8988T (cell line): Measurements from ENCODE around the gene EME1.

Experiments
- DNase-seq: peaks from one replicate; pipeline ENCODE4 v3.0.0; 2011

EME1 gene

GRCh38 chr17:50364061-50364458 is 9.0 kb upstream of the EME1 start:
- DNase-seq, result no peak

GRCh38 chr17:50364715-50365114 is 8.3 kb upstream of the EME1 start:
- peak; percentile 78 for DNase-seq

DNA sequence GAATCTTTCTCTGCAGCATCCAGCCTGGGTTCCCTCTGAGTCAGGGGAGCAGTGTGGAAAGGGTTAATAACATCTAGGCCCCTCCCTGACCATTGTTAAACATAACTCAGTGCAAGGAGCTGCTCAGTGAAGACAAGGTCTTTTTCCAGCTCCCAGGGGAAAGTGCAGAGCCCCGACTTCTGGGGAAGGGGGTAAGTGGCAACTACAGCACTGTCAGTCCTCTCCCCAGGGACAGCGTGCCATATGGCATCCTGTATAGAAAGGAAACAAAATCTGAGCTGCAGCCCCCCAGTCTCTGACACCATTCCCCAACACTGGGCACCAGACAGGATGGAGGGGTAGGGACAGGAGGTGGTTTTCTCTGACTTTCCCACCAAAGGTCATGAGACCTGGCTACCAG is 7.9 kb upstream of the EME1 start:
- DNase-seq, result no peak

GRCh38 chr17:50365649-50366393 is 7.2 kb upstream of the EME1 start:
- no peak for DNase-seq

DNA sequence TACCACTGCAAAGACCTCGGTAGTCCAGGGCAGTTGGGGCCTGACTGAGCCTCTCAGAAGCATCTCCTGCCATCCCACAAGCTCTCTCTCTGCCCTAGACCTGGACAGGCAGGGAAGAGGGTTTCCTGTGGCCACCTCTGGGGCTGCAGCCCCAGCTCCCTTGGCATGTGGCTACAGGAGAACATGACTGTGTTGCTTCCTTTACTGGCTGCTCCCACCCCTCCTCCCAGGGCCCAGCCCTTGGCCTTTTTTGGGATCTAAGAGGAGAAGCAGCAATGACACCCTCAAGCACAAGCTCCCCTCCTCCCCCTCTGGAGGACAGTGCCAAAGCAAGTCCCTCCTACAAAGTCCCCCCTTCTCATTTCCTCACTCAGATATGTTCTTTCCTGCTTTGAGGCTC is 5.6 kb upstream of the EME1 start:
- no peak for DNase-seq

DNA sequence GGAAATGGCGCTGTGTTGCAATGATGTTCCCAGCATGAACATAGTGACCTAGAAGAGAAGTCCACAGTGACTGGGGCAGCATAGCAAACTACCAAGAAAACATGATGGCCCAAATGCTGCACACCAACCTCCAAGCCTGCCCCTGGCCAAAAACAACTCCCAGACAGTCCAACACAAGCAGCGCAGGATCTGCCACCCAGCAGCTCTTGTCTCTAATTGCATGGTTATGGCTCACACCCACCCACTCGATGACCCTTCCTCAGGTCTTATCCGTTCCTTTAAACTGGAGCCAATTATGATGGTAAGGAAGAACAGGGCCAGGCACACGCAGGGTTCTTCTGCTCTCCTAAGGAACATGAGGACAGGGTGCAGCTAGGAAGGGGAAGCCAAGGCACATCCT is 3.0 kb upstream of the EME1 start:
- DNase-seq, result no peak

DNA sequence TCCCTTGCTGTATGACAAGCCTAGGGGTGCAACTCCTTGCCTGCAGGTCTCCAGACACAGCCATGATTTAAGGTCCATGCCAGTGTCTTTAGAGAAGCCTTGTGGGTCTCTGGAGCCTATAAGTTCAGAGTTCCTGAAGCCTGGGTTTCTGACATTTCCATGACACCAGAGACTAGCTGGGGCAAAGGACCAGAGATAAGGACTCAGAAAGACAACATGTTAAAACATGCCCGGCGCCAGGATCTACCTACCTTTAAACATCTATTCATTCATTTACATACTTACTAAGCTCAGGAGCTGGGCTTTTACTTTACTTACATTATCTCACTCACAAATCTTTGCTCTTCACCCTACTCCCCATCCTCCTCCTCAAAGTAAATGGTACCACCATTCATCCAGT is 1.5 kb upstream of the EME1 start:
- DNase-seq, result no peak

- no peak for DNase-seq
These were observed 739 bp upstream of the EME1 start for GRCh38 chr17:50372222-50372757.

GRCh38 chr17:50373705-50374104 is 676 bp downstream of the EME1 start:
- no peak for DNase-seq

- no peak for DNase-seq
These were observed 3.0 kb downstream of the EME1 start for GRCh38 chr17:50375858-50376538.

GRCh38 chr17:50379351-50380132 is 6.5 kb downstream of the EME1 start:
- DNase-seq, result no peak

- DNase-seq, result peak; percentile 7
These were observed 7.6 kb downstream of the EME1 start for GRCh38 chr17:50380369-50381259.

DNA sequence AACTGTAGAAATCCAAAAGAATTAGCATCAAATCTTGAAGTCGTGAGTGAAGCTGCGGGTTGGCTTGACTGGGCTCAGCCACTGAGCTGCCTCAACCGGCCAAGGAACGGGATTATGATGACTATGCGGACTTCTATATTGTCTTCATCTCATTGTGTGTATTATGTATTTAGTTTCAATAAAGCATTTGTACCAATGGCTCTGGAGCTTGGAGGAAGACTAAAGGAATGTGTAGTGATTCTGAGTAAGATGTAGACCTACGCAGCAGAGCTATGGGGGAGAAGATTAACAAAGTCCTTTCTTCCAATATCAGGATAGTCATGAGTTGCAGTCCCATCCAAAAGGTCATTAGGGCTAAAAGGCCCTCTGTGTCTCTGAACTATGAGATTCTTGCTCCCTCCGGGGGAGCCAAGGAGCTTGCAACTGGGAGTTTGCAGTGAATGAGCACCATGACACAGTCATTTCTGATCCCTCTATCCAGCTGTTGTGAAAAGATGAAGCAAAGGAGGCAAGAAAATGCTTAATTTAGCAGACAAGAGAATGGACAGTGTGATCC is 8.3 kb downstream of the EME1 start:
- DNase-seq, result no peak

DNA sequence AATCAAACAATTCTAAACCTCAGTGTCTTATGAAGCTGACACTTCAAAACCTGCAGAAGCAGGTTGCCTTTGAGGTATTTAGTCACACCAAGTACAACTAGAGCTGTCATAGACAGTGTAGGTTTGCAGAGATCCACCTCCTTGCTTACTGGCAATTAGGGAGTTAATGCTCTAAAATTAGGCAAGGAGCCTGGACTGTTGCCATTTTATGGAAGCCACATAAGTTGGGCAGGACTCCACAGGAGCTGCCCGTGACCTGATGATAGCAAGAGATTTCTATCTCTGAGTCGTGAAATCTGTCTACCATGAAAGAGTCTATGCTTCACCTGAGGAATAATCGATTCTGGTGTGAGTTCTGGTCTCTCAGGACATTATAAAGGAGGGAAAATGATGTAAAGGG is 8.9 kb downstream of the EME1 start:
- DNase-seq, result no peak

DNA sequence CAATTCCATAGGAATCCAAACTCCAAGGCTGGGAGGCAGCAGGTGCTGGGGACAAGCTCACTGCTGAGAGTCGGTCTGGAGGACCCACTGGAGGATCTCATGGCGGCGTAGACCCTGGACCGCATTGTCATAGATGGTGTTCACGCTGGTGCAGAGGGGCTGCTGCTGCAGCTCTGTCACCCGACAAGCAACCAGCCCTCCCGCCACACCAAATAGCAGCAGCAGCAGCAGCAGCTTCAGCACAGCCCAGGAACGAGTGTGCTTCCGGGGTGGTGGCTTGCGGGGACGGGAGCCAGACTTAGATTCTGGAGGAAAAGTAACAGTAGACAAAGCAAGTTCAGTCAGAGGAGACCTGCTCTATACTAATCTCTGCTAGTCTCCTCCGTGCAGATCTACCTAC is 9.9 kb downstream of the EME1 start:
- no peak for DNase-seq

GRCh38 chr17:50386510-50386909 is 13.5 kb downstream of the EME1 start:
- DNase-seq, result no peak

- no peak for DNase-seq
These were observed 15.7 kb downstream of the EME1 start for GRCh38 chr17:50388728-50389127.

DNA sequence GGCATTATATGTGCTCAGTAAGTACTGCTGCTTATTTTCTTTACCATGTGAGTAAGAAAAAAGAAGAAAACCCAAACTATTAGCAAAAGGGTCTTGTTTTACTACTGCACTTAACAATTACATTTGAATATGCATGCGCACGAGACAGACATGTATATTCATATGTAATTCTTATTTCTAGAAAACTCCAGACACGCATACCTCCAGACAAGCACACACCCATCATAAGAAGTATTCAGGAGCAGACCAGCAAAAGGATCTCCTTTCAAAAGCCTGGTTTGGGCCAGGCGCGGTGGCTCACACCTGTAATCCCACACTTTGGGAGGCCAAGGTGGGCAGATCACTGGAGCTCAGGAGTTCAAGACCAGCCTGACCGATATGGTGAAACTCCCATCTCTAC is 16.5 kb downstream of the EME1 start:
- DNase-seq, result no peak

DNA sequence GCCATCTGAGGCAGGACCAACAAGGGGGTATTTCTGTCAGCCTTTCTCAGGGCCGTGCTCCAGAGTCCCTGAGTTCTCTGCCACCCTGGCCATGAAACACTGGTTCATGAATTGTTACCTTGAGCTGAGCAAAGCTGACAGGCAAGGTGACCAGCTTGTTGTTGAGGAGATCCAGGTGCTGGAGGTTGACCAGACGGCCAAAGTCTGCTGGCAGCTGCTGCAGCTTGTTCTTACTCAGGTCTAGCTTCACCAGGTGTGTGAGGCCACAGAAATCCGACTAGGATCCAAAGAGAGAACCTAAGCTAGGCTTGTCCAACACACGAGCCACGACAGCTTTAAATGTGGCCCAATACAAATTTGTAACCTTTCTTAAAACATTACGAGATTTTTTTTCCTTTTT is 19.6 kb downstream of the EME1 start:
- no peak for DNase-seq

DNA sequence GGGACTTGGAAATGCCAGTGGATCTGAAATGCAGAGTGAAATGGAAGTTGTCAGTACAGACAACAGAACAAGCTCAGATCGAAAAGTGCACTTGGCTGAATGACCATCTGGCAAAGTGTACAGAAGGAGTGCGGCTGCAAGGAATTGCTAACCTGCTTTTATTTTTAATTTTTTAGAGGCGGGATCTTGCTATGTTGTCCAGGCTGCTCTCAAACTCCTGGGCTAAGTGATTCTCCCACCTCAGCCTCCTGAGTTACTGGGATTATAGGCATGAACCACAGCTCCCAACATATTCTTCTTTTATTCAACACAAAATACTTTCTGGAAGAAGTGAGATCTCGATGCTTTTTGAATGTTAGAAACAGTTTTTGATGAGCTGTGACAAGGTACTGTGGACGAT is 20.7 kb downstream of the EME1 start:
- no peak for DNase-seq

DNA sequence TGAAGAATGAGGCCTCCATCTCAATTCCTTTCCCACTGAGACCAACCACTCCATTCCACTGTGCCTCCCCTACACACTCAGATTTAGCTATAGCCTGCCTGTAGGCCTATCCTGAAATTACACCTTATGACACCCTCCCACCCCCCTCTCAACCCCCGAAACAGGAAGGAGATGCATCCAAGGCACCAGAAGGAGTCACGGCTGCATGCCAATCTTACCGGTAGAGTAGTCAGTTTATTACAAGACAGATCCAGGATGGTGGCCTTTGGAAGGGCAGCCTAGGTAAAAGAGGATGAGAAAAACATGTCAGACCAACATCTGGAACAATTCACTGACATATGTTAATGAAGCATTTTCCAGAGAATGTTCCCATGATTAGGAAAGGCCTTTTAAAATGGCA is 21.7 kb downstream of the EME1 start:
- DNase-seq, result no peak
